ENCODE data around the gene DDX52.
A peak's percentile ranks its signal among the peaks of the same experiment; 100 is the strongest.

- TF ChIP-seq, protein P1, sequence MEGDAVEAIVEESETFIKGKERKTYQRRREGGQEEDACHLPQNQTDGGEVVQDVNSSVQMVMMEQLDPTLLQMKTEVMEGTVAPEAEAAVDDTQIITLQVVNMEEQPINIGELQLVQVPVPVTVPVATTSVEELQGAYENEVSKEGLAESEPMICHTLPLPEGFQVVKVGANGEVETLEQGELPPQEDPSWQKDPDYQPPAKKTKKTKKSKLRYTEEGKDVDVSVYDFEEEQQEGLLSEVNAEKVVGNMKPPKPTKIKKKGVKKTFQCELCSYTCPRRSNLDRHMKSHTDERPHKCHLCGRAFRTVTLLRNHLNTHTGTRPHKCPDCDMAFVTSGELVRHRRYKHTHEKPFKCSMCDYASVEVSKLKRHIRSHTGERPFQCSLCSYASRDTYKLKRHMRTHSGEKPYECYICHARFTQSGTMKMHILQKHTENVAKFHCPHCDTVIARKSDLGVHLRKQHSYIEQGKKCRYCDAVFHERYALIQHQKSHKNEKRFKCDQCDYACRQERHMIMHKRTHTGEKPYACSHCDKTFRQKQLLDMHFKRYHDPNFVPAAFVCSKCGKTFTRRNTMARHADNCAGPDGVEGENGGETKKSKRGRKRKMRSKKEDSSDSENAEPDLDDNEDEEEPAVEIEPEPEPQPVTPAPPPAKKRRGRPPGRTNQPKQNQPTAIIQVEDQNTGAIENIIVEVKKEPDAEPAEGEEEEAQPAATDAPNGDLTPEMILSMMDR (IDR thresholded peaks at IDR 0.05), result peak in 5 of 7 experiments; percentile 31 to 49 (median 42)
- no peak for TF ChIP-seq POLR2A (IDR thresholded peaks at IDR 0.05)
Observed at GRCh38 chr17:37570527-37571093, 72.6 kb downstream of the DDX52 start.

Measured in body of pancreas (tissue), 4 donors.